BLaER1 treated with 17β-estradiol and CSF1 and Interleukin-3, amounts not matched to agents 10 nM and 100 nM (cell line): ENCODE measurements around the gene PNLIPRP3.
A peak's percentile ranks its signal among the peaks of the same experiment; 100 is the strongest.

Experiments used
- H3K27ac ChIP-seq, 11 experiments: shearing (Covaris generic); formaldehyde crosslinking; 2 replicates each; pipeline ENCODE4 v1.8.1; 2022
- H3K27me3 ChIP-seq, 11 experiments: shearing (Covaris generic); formaldehyde crosslinking; 2 replicates each; pipeline ENCODE4 v1.8.1; 2022
- H3K36me3 ChIP-seq, 11 experiments: shearing (Covaris generic); formaldehyde crosslinking; 2 replicates each; pipeline ENCODE4 v1.8.1; 2022
- H3K4me1 ChIP-seq, 10 experiments: shearing (Covaris generic); formaldehyde crosslinking; 2 replicates each; pipeline ENCODE4 v1.8.1; 2022
- H3K4me2 ChIP-seq, 11 experiments: shearing (Covaris generic); formaldehyde crosslinking; 2 replicates each; pipeline ENCODE4 v1.8.1; 2022
- H3K4me3 ChIP-seq, 10 experiments: shearing (Covaris generic); formaldehyde crosslinking; 2 replicates each; pipeline ENCODE4 v1.8.1; 2022
- H3K9ac ChIP-seq, 11 experiments: shearing (Covaris generic); formaldehyde crosslinking; 2 replicates each; pipeline ENCODE4 v1.8.1; 2022
- H3K9me3 ChIP-seq, 11 experiments: shearing (Covaris generic); formaldehyde crosslinking; replicated peaks in 1 of 11; 2 replicates each; pipeline ENCODE4 v1.8.1; 2022
- H4K20me1 ChIP-seq, 11 experiments: shearing (Covaris generic); formaldehyde crosslinking; 2 replicates each; pipeline ENCODE4 v1.8.1; 2022
- Cebpa-rat ChIP-seq, 11 experiments: shearing (Covaris generic); IDR thresholded peaks; 2 replicates each; pipeline ENCODE4 v1.8.1; 2022

The PNLIPRP3 gene

GRCh38 chr10:116408719-116409118, 18.9 kb upstream of the PNLIPRP3 start:
- H3K4me1 ChIP-seq, result peaks cover 0 to 15% (median 0%) of the 10 kb centered on the region in 10 experiments; a peak in 5 of 20 replicates
- H3K4me3 ChIP-seq, result no peak overlapping the region
- no peak overlapping the region for H3K9ac ChIP-seq
- no peak overlapping the region for H3K27ac ChIP-seq
- H3K27me3 ChIP-seq, result no peaks in the 10 kb centered on the region
- no peaks in the 10 kb centered on the region for H3K9me3 ChIP-seq
- no peak for TF ChIP-seq Cebpa-rat (IDR thresholded peaks at IDR 0.05)
- H3K36me3 ChIP-seq, result no peaks in the 10 kb centered on the region
- peak overlapping the region in 2 of 11 experiments; percentile 25 to 65; a peak in 4 of 22 replicates for H3K4me2 ChIP-seq
- H4K20me1 ChIP-seq, result no peaks in the 10 kb centered on the region

GRCh38 chr10:116410351-116410750, 17.3 kb upstream of the PNLIPRP3 start:
- no peak overlapping the region for H3K27ac ChIP-seq
- H3K4me1 ChIP-seq, result peaks cover 0 to 15% (median 0%) of the 10 kb centered on the region in 10 experiments; a peak in 5 of 20 replicates
- no peaks in the 10 kb centered on the region for H3K27me3 ChIP-seq
- TF ChIP-seq Cebpa-rat (IDR thresholded peaks at IDR 0.05), result no peak
- no peak overlapping the region for H3K4me3 ChIP-seq
- no peak overlapping the region for H3K9ac ChIP-seq
- H3K9me3 ChIP-seq, result no peaks in the 10 kb centered on the region
- no peak overlapping the region for H3K4me2 ChIP-seq
- H4K20me1 ChIP-seq, result no peaks in the 10 kb centered on the region
- no peaks in the 10 kb centered on the region for H3K36me3 ChIP-seq

GRCh38 chr10:116417821-116418220, 9.8 kb upstream of the PNLIPRP3 start:
- no peaks in the 10 kb centered on the region for H3K4me1 ChIP-seq
- no peak overlapping the region for H3K4me2 ChIP-seq
- no peak for TF ChIP-seq Cebpa-rat (IDR thresholded peaks at IDR 0.05)
- no peak overlapping the region for H3K27ac ChIP-seq
- no peak overlapping the region for H3K4me3 ChIP-seq
- no peak overlapping the region for H3K9ac ChIP-seq
- H3K27me3 ChIP-seq, result no peaks in the 10 kb centered on the region
- H3K36me3 ChIP-seq, result no peaks in the 10 kb centered on the region
- H3K9me3 ChIP-seq, result no peaks in the 10 kb centered on the region
- no peaks in the 10 kb centered on the region for H4K20me1 ChIP-seq

GRCh38 chr10:116418389-116418788, 9.3 kb upstream of the PNLIPRP3 start:
- H3K9ac ChIP-seq, result no peak overlapping the region
- H3K9me3 ChIP-seq, result no peaks in the 10 kb centered on the region
- no peak for TF ChIP-seq Cebpa-rat (IDR thresholded peaks at IDR 0.05)
- no peak overlapping the region for H3K4me3 ChIP-seq
- no peak overlapping the region for H3K27ac ChIP-seq
- no peaks in the 10 kb centered on the region for H3K27me3 ChIP-seq
- no peaks in the 10 kb centered on the region for H3K36me3 ChIP-seq
- H3K4me1 ChIP-seq, result no peaks in the 10 kb centered on the region
- H3K4me2 ChIP-seq, result no peak overlapping the region
- no peaks in the 10 kb centered on the region for H4K20me1 ChIP-seq

- Histone ChIP-seq H3K4me2 (no peak overlapping the region), H3K9ac (no peak overlapping the region), H3K27ac (no peak overlapping the region), H3K4me3 (no peak overlapping the region), H3K9me3 (no peaks in the 10 kb centered on the region), H3K36me3 (no peaks in the 10 kb centered on the region), H4K20me1 (no peaks in the 10 kb centered on the region), H3K27me3 (no peaks in the 10 kb centered on the region), H3K4me1 (no peaks in the 10 kb centered on the region)
- TF ChIP-seq Cebpa-rat (IDR thresholded peaks at IDR 0.05), result no peak
Measured at GRCh38 chr10:116421815-116422214, 5.8 kb upstream of the PNLIPRP3 start.

GRCh38 chr10:116429288-116429977, 1.8 kb downstream of the PNLIPRP3 start:
- no peaks in the 10 kb centered on the region for H3K36me3 ChIP-seq
- no peaks in the 10 kb centered on the region for H3K9me3 ChIP-seq
- no peaks in the 10 kb centered on the region for H4K20me1 ChIP-seq
- H3K4me2 ChIP-seq, result no peak overlapping the region
- no peaks in the 10 kb centered on the region for H3K27me3 ChIP-seq
- H3K4me3 ChIP-seq, result no peak overlapping the region
- H3K27ac ChIP-seq, result no peak overlapping the region
- H3K4me1 ChIP-seq, result no peaks in the 10 kb centered on the region
- TF ChIP-seq Cebpa-rat (IDR thresholded peaks at IDR 0.05), result no peak
- H3K9ac ChIP-seq, result no peak overlapping the region

GRCh38 chr10:116430288-116430687, 2.6 kb downstream of the PNLIPRP3 start:
- no peak overlapping the region for H3K4me2 ChIP-seq
- H3K9ac ChIP-seq, result no peak overlapping the region
- H3K27ac ChIP-seq, result no peak overlapping the region
- H3K27me3 ChIP-seq, result no peaks in the 10 kb centered on the region
- H4K20me1 ChIP-seq, result no peaks in the 10 kb centered on the region
- TF ChIP-seq Cebpa-rat (IDR thresholded peaks at IDR 0.05), result no peak
- no peak overlapping the region for H3K4me3 ChIP-seq
- H3K36me3 ChIP-seq, result no peaks in the 10 kb centered on the region
- H3K4me1 ChIP-seq, result no peaks in the 10 kb centered on the region
- H3K9me3 ChIP-seq, result no peaks in the 10 kb centered on the region

- H3K9me3 ChIP-seq, result no peaks in the 10 kb centered on the region
- no peak overlapping the region for H3K4me3 ChIP-seq
- no peak for TF ChIP-seq Cebpa-rat (IDR thresholded peaks at IDR 0.05)
Measured at GRCh38 chr10:116431598-116431997, 4.0 kb downstream of the PNLIPRP3 start.

GRCh38 chr10:116437076-116437692, 9.5 kb downstream of the PNLIPRP3 start:
- no peak for TF ChIP-seq Cebpa-rat (IDR thresholded peaks at IDR 0.05)
- H3K27me3 ChIP-seq, result no peaks in the 10 kb centered on the region

More at GRCh38 chr10:116431598-116431997, 4.0 kb downstream of the PNLIPRP3 start:
- no peak overlapping the region for H3K27ac ChIP-seq
- no peak overlapping the region for H3K9ac ChIP-seq
- H3K27me3 ChIP-seq, result no peaks in the 10 kb centered on the region
- H4K20me1 ChIP-seq, result no peaks in the 10 kb centered on the region
- no peaks in the 10 kb centered on the region for H3K4me1 ChIP-seq
- no peaks in the 10 kb centered on the region for H3K36me3 ChIP-seq
- no peak overlapping the region for H3K4me2 ChIP-seq

More at GRCh38 chr10:116437076-116437692, 9.5 kb downstream of the PNLIPRP3 start:
- Histone ChIP-seq H3K36me3 (no peaks in the 10 kb centered on the region), H3K4me3 (no peak overlapping the region), H4K20me1 (no peaks in the 10 kb centered on the region), H3K9ac (no peak overlapping the region), H3K4me2 (0 out of 22 replicates have a peak overlapping the region, but pooled peaks of 1 of the 11 experiments have one; percentile 2), H3K27ac (no peak overlapping the region), H3K9me3 (no peaks in the 10 kb centered on the region), H3K4me1 (no peaks in the 10 kb centered on the region)
